Measurements from ENCODE around the gene CDC42SE1. TPM values are rescaled to one million over a fixed set of nuclear protein-coding genes. Genes with fewer than 3 reads are reported as not detected.
A peak's percentile ranks its signal among the peaks of the same experiment; 100 is the strongest.

CDC42SE1 gene
- total RNA-seq, 1 donor from 2014 or later: 116 TPM

- peaks cover 34% of the 10 kb centered on the region for H3K4me1 Mint-ChIP-seq (ENCODE audit: low read depth, unreplicated experiment)
- H3K27me3 ChIP-seq (ENCODE audit: insufficient read depth, low read length): no peaks in the 10 kb centered on the region
- no peak for FAIRE-seq
- H3K27ac Mint-ChIP-seq (ENCODE audit: unreplicated experiment): peak overlapping the region; percentile 96
- H3K9me3 Mint-ChIP-seq (ENCODE audit: unreplicated experiment): no peaks in the 10 kb centered on the region
- H2AFZ ChIP-seq (ENCODE audit: low read depth, low read length): no peak overlapping the region
- H3K4me3 Mint-ChIP-seq (ENCODE audit: unreplicated experiment): peak overlapping the region; percentile 95
- TF ChIP-seq EZH2 (IDR thresholded peaks at IDR 0.05; ENCODE audit: insufficient read depth, low read length): no peak
- no peak for TF ChIP-seq CTCF (IDR thresholded peaks at IDR 0.05; ENCODE audit: insufficient read depth, low read depth, low read length)
- H3K9ac ChIP-seq (ENCODE audit: low read length): peak overlapping the region; percentile 98
- peak overlapping the region; percentile 94 for H3K27ac ChIP-seq (ENCODE audit: low read depth, low read length)
- no peaks in the 10 kb centered on the region for H3K27me3 Mint-ChIP-seq (ENCODE audit: low read depth, unreplicated experiment)
- peaks cover 31% of the 10 kb centered on the region for H3K4me1 ChIP-seq (ENCODE audit: insufficient read depth, low read length)
- H3K36me3 ChIP-seq (ENCODE audit: insufficient read depth, low read length): peaks cover 30% of the 10 kb centered on the region
- H3K4me2 ChIP-seq (ENCODE audit: low read length): peak overlapping the region; percentile 99
- no peaks in the 10 kb centered on the region for H3K9me3 ChIP-seq (ENCODE audit: insufficient read depth, low read depth, low read length)
- peak overlapping the region; percentile 93 for H3K4me3 ChIP-seq (ENCODE audit: insufficient read depth, low read depth, low read length)
- H3K36me3 Mint-ChIP-seq (ENCODE audit: low read depth, unreplicated experiment): peaks cover 21% of the 10 kb centered on the region
- H4K20me1 ChIP-seq (ENCODE audit: insufficient read depth, low read length): peaks cover 61% of the 10 kb centered on the region
- H3K79me2 ChIP-seq (ENCODE audit: insufficient read depth, low read length): peaks cover 95% of the 10 kb centered on the region
- no peak for DNase-seq (ENCODE audit: low read depth)
Measured at GRCh38 chr1:151058692-151059091, 730 bp downstream of the CDC42SE1 start.

- H4K20me1 ChIP-seq (ENCODE audit: insufficient read depth, low read length): peaks cover 79% of the 10 kb centered on the region
- no peak for FAIRE-seq
- H3K27me3 ChIP-seq (ENCODE audit: insufficient read depth, low read length): no peaks in the 10 kb centered on the region
- H3K4me1 Mint-ChIP-seq (ENCODE audit: low read depth, unreplicated experiment): peaks cover 30% of the 10 kb centered on the region
- H3K27me3 Mint-ChIP-seq (ENCODE audit: low read depth, unreplicated experiment): no peaks in the 10 kb centered on the region
- peaks cover 75% of the 10 kb centered on the region for H3K79me2 ChIP-seq (ENCODE audit: insufficient read depth, low read length)
- DNase-seq (ENCODE audit: low read depth): no peak
- no peaks in the 10 kb centered on the region for H3K9me3 Mint-ChIP-seq (ENCODE audit: unreplicated experiment)
- H3K27ac Mint-ChIP-seq (ENCODE audit: unreplicated experiment): peak overlapping the region; percentile 60
- H2AFZ ChIP-seq (ENCODE audit: low read depth, low read length): no peak overlapping the region
- TF ChIP-seq EZH2 (IDR thresholded peaks at IDR 0.05; ENCODE audit: insufficient read depth, low read length) (no peak), CTCF (IDR thresholded peaks at IDR 0.05; ENCODE audit: insufficient read depth, low read depth, low read length) (no peak)
- peaks cover 21% of the 10 kb centered on the region for H3K4me1 ChIP-seq (ENCODE audit: insufficient read depth, low read length)
- no peak overlapping the region for H3K27ac ChIP-seq (ENCODE audit: low read depth, low read length)
- H3K4me3 ChIP-seq (ENCODE audit: insufficient read depth, low read depth, low read length): no peak overlapping the region
- H3K36me3 ChIP-seq (ENCODE audit: insufficient read depth, low read length): peaks cover 55% of the 10 kb centered on the region
- peak overlapping the region; percentile 99 for H3K4me2 ChIP-seq (ENCODE audit: low read length)
- H3K4me3 Mint-ChIP-seq (ENCODE audit: unreplicated experiment): peak overlapping the region; percentile 95
- no peaks in the 10 kb centered on the region for H3K9me3 ChIP-seq (ENCODE audit: insufficient read depth, low read depth, low read length)
- peak overlapping the region; percentile 98 for H3K9ac ChIP-seq (ENCODE audit: low read length)
- peaks cover 28% of the 10 kb centered on the region for H3K36me3 Mint-ChIP-seq (ENCODE audit: low read depth, unreplicated experiment)
Measured at GRCh38 chr1:151056149-151056548, 3.3 kb downstream of the CDC42SE1 start.

GRCh38 chr1:151055581-151055980 lies 3.8 kb downstream of the CDC42SE1 start:
- H4K20me1 ChIP-seq (ENCODE audit: insufficient read depth, low read length): peaks cover 84% of the 10 kb centered on the region
- no peak for TF ChIP-seq EZH2 (IDR thresholded peaks at IDR 0.05; ENCODE audit: insufficient read depth, low read length)
- TF ChIP-seq CTCF (IDR thresholded peaks at IDR 0.05; ENCODE audit: insufficient read depth, low read depth, low read length): no peak
- H3K27ac ChIP-seq (ENCODE audit: low read depth, low read length): no peak overlapping the region
- peak overlapping the region; percentile 99 for H3K4me2 ChIP-seq (ENCODE audit: low read length)
- no peak overlapping the region for H2AFZ ChIP-seq (ENCODE audit: low read depth, low read length)
- H3K27ac Mint-ChIP-seq (ENCODE audit: unreplicated experiment): peak overlapping the region; percentile 60
- H3K9me3 Mint-ChIP-seq (ENCODE audit: unreplicated experiment): no peaks in the 10 kb centered on the region
- DNase-seq (ENCODE audit: low read depth): no peak
- peaks cover 28% of the 10 kb centered on the region for H3K36me3 Mint-ChIP-seq (ENCODE audit: low read depth, unreplicated experiment)
- H3K79me2 ChIP-seq (ENCODE audit: insufficient read depth, low read length): peaks cover 69% of the 10 kb centered on the region
- peak overlapping the region; percentile 95 for H3K4me3 Mint-ChIP-seq (ENCODE audit: unreplicated experiment)
- H3K27me3 ChIP-seq (ENCODE audit: insufficient read depth, low read length): no peaks in the 10 kb centered on the region
- no peaks in the 10 kb centered on the region for H3K9me3 ChIP-seq (ENCODE audit: insufficient read depth, low read depth, low read length)
- no peak for FAIRE-seq
- peak overlapping the region; percentile 98 for H3K9ac ChIP-seq (ENCODE audit: low read length)
- peaks cover 56% of the 10 kb centered on the region for H3K36me3 ChIP-seq (ENCODE audit: insufficient read depth, low read length)
- peaks cover 21% of the 10 kb centered on the region for H3K4me1 ChIP-seq (ENCODE audit: insufficient read depth, low read length)
- no peaks in the 10 kb centered on the region for H3K27me3 Mint-ChIP-seq (ENCODE audit: low read depth, unreplicated experiment)
- H3K4me3 ChIP-seq (ENCODE audit: insufficient read depth, low read depth, low read length): no peak overlapping the region
- peaks cover 30% of the 10 kb centered on the region for H3K4me1 Mint-ChIP-seq (ENCODE audit: low read depth, unreplicated experiment)

All from astrocyte (in vitro differentiated cells and primary cell).